ENCODE measurements around the gene FRY. TPM values are rescaled to one million over a fixed set of nuclear protein-coding genes. Genes with fewer than 3 reads are reported as not detected.
"Not testable (repeated sequence)": the region's sequence is repeated elsewhere in the genome, so short reads cannot be mapped to it uniquely, and the experiment has no call there.

Gene FRY
- total RNA-seq, 1 experiment from 2014 or later = 1.7 TPM

- no peak for DNase-seq (ENCODE audit: low read depth)
Observed at GRCh38 chr13:32041429-32041828, 9.9 kb downstream of the FRY start.

GRCh38 chr13:32042551-32042950 is 11.0 kb downstream of the FRY start:
- DNase-seq (ENCODE audit: low read depth) = no peak

- no peak for DNase-seq (ENCODE audit: low read depth)
Observed at GRCh38 chr13:32044446-32044845, 12.9 kb downstream of the FRY start.

GRCh38 chr13:32045537-32045936 is 14.0 kb downstream of the FRY start:
- no peak for DNase-seq (ENCODE audit: low read depth)

GRCh38 chr13:32045982-32046785 is 14.6 kb downstream of the FRY start:
- peak; percentile 37 for DNase-seq (ENCODE audit: low read depth)

GRCh38 chr13:32047088-32047487 is 15.5 kb downstream of the FRY start:
- DNase-seq (ENCODE audit: low read depth) = no peak

GRCh38 chr13:32047793-32048192 is 16.2 kb downstream of the FRY start:
- DNase-seq (ENCODE audit: low read depth) = no peak

GRCh38 chr13:32048816-32049215 is 17.2 kb downstream of the FRY start:
- DNase-seq (ENCODE audit: low read depth) = peak; percentile 18

- no peak for DNase-seq (ENCODE audit: low read depth)
Observed at GRCh38 chr13:32051156-32051555, 19.6 kb downstream of the FRY start.

GRCh38 chr13:32056316-32056715 is 24.7 kb downstream of the FRY start:
- no peak for DNase-seq (ENCODE audit: low read depth)

GRCh38 chr13:32057325-32057724 is 25.8 kb downstream of the FRY start:
- not testable (repeated sequence) for DNase-seq (ENCODE audit: low read depth)

GRCh38 chr13:32059511-32059984 is 28.0 kb downstream of the FRY start:
- DNase-seq (ENCODE audit: low read depth) = no peak

- DNase-seq (ENCODE audit: low read depth) = no peak
Observed at GRCh38 chr13:32060401-32060878, 28.9 kb downstream of the FRY start.

GRCh38 chr13:32063619-32064233 is 32.2 kb downstream of the FRY start:
- no peak for DNase-seq (ENCODE audit: low read depth)

GRCh38 chr13:32067149-32067961 is 35.8 kb downstream of the FRY start:
- DNase-seq (ENCODE audit: low read depth) = no peak

- DNase-seq (ENCODE audit: low read depth) = no peak
Observed at GRCh38 chr13:32068255-32068654, 36.7 kb downstream of the FRY start.

GRCh38 chr13:32073180-32073864 is 41.7 kb downstream of the FRY start:
- DNase-seq (ENCODE audit: low read depth) = no peak

- DNase-seq (ENCODE audit: low read depth) = no peak
Observed at GRCh38 chr13:32075170-32075851, 43.7 kb downstream of the FRY start.

GRCh38 chr13:32079587-32079986 is 48.0 kb downstream of the FRY start:
- no peak for DNase-seq (ENCODE audit: low read depth)

- DNase-seq (ENCODE audit: low read depth) = no peak
Observed at GRCh38 chr13:32080328-32080744, 48.8 kb downstream of the FRY start.

- no peak for DNase-seq (ENCODE audit: low read depth)
Observed at GRCh38 chr13:32081591-32081990, 50.0 kb downstream of the FRY start.

Measured in RPMI7951 (cell line).